ENCODE data around the gene FARP2.

- TF ChIP-seq EZH2 (IDR thresholded peaks at IDR 0.05; ENCODE audit: low read length, missing control alignments) (no peak), CTCF (conservative IDR thresholded peaks at IDR 0.05 in 1 of 2, IDR thresholded peaks at IDR 0.05 in 1 of 2; ENCODE audit: low read depth in 1 of 2, low read length in 2 of 2) (no peak)
Measured at GRCh38 chr2:241531161-241531722, 175.2 kb downstream of the FARP2 start.
